IMR-90 (cell line): ENCODE data around the gene TEC.

Experiments
- BHLHE40 ChIP-seq: fragments of 150-350 bp; IDR thresholded peaks from 2 replicates; pipeline ENCODE4 v1.6.1; 2016; ENCODE audit warnings: mild to moderate bottlenecking, low read depth, low read length
- CEBPB ChIP-seq: IDR thresholded peaks from 2 replicates; pipeline ENCODE4 v1.6.1; 2012; ENCODE audit warnings: low read depth, low read length, improper control_type of control experiment
- CTCF ChIP-seq: conservative IDR thresholded peaks from 2 replicates; pipeline ENCODE4 v1.5.1; 2012; ENCODE audit warnings: mild to moderate bottlenecking, low read depth, low read length, improper control_type of control experiment
- MAFK ChIP-seq: IDR thresholded peaks from 2 replicates; pipeline ENCODE4 v1.6.1; 2012; ENCODE audit warnings: low read depth, low read length, improper control_type of control experiment
- MAZ ChIP-seq: IDR thresholded peaks from 2 replicates; pipeline ENCODE4 v1.6.1; 2012; ENCODE audit warnings: low read depth, mild to moderate bottlenecking, low read length, improper control_type of control experiment, moderate library complexity, borderline replicate concordance
- MXI1 ChIP-seq: IDR thresholded peaks from 2 replicates; pipeline ENCODE4 v1.6.1; 2012; ENCODE audit warnings: low read depth, mild to moderate bottlenecking, low read length, moderate library complexity, borderline replicate concordance
- POLR2A ChIP-seq: IDR thresholded peaks from 2 replicates; pipeline ENCODE4 v1.6.1; 2012; ENCODE audit warnings: mild to moderate bottlenecking, low read depth, low read length
- RAD21 ChIP-seq: IDR thresholded peaks from 2 replicates; pipeline ENCODE4 v1.6.1; 2012; ENCODE audit warnings: low read length, improper control_type of control experiment
- RCOR1 ChIP-seq: IDR thresholded peaks from 2 replicates; pipeline ENCODE4 v1.6.1; 2012; ENCODE audit warnings: mild to moderate bottlenecking, low read length, improper control_type of control experiment; ENCODE audit not compliant: insufficient replicate concordance
- RFX5 ChIP-seq: IDR thresholded peaks from 2 replicates; pipeline ENCODE4 v1.8.0; 2012; ENCODE audit warnings: low read depth, mild to moderate bottlenecking, low read length, moderate library complexity
- SMC3 ChIP-seq: fragments of 150-350 bp; IDR thresholded peaks from 2 replicates; pipeline ENCODE4 v1.6.1; 2016; ENCODE audit warnings: low read depth, mild to moderate bottlenecking, antibody characterized with exemption, low read length, moderate library complexity
- TF ChIP-seq, protein P1 (sequence below): fragments of 150-350 bp; IDR thresholded peaks from 2 replicates; pipeline ENCODE4 v1.6.1; 2017; ENCODE audit warnings: mild to moderate bottlenecking, antibody characterized with exemption, low read length, low read depth
- TF ChIP-seq, protein P2 (sequence below): fragments of 150-350 bp; IDR thresholded peaks from 2 replicates; pipeline ENCODE4 v1.6.1; 2016; ENCODE audit warnings: low read depth, mild to moderate bottlenecking, low read length, moderate library complexity, borderline replicate concordance

- TF ChIP-seq POLR2A (no peak), CTCF (no peak), BHLHE40 (no peak), RAD21 (no peak), MAZ (no peak), SMC3 (no peak), CEBPB (no peak), RCOR1 (no peak), RFX5 (no peak), MXI1 (no peak), MAFK (no peak)
- TF ChIP-seq, protein P1, sequence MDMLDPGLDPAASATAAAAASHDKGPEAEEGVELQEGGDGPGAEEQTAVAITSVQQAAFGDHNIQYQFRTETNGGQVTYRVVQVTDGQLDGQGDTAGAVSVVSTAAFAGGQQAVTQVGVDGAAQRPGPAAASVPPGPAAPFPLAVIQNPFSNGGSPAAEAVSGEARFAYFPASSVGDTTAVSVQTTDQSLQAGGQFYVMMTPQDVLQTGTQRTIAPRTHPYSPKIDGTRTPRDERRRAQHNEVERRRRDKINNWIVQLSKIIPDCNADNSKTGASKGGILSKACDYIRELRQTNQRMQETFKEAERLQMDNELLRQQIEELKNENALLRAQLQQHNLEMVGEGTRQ, result no peak
- TF ChIP-seq, protein P2, sequence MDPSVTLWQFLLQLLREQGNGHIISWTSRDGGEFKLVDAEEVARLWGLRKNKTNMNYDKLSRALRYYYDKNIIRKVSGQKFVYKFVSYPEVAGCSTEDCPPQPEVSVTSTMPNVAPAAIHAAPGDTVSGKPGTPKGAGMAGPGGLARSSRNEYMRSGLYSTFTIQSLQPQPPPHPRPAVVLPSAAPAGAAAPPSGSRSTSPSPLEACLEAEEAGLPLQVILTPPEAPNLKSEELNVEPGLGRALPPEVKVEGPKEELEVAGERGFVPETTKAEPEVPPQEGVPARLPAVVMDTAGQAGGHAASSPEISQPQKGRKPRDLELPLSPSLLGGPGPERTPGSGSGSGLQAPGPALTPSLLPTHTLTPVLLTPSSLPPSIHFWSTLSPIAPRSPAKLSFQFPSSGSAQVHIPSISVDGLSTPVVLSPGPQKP, result no peak
These were observed 97.0 kb downstream of the TEC start for GRCh38 chr4:48172651-48173050.
